GM12878 (cell line): Measurements from ENCODE around the gene PCDHB6.
"Not testable (repeated sequence)": the region's sequence is repeated elsewhere in the genome, so short reads cannot be mapped to it uniquely, and the experiment has no call there.

Experiments used
- EP300 ChIP-seq, 2 experiments: fragments of 150-350 bp in 1 of 2; IDR thresholded peaks; 2 replicates each; pipeline ENCODE4 v1.6.1; 2011 to 2012; ENCODE audit warnings: low read depth in 2 of 2, low read length in 2 of 2, borderline replicate concordance in 1 of 2, improper control_type of control experiment in 1 of 2, inconsistent platforms in 1 of 2; ENCODE audit not compliant: control insufficient read depth in 1 of 2
- EZH2 ChIP-seq: IDR thresholded peaks from 2 replicates; pipeline ENCODE4 v1.6.1; 2012; ENCODE audit warnings: low read depth, mild to moderate bottlenecking, control low read depth, inconsistent platforms, low read length, borderline replicate concordance; ENCODE audit not compliant: control insufficient read depth
- MTA3 ChIP-seq: IDR thresholded peaks from 2 replicates; pipeline ENCODE4 v1.6.1; 2012; ENCODE audit warnings: low read length, inconsistent platforms, borderline replicate concordance
- POLR2AphosphoS5 ChIP-seq: IDR thresholded peaks from 2 replicates; pipeline ENCODE4 v1.6.1; 2011; ENCODE audit warnings: mild to moderate bottlenecking, low read length, inconsistent platforms
- SUZ12 ChIP-seq: fragments of 200-600 bp; sonication (generic); IDR thresholded peaks from one replicate; pipeline ENCODE4 v1.6.1; 2018; ENCODE audit warnings: antibody characterized with exemption, mild to moderate bottlenecking; ENCODE audit not compliant: unreplicated experiment
- ZBTB4 ChIP-seq: fragments of 450-650 bp; formaldehyde crosslinking; IDR thresholded peaks from 2 replicates; pipeline ENCODE4 v1.4.0; 2022; ENCODE audit warnings: mild to moderate bottlenecking, moderate library complexity
- TF ChIP-seq, protein P1 (sequence below): IDR thresholded peaks from 2 replicates; pipeline ENCODE4 v1.6.1; 2012; ENCODE audit warnings: mild to moderate bottlenecking, low read depth, low read length
- TF ChIP-seq, protein P2 (sequence below), 3 experiments: IDR thresholded peaks in 2 of 3; conservative IDR thresholded peaks in 1 of 3; 2 replicates each; pipeline ENCODE4 v1.5.1; 2011; ENCODE audit warnings: low read depth in 3 of 3, low read length in 3 of 3, mild to moderate bottlenecking in 3 of 3, control low read depth in 2 of 3, moderate library complexity in 2 of 3, inconsistent platforms in 1 of 3, mixed read lengths in 1 of 3; ENCODE audit not compliant: control insufficient read depth in 2 of 3, insufficient read depth in 1 of 3; ENCODE audit errors: extremely low read depth in 1 of 3

DNA sequence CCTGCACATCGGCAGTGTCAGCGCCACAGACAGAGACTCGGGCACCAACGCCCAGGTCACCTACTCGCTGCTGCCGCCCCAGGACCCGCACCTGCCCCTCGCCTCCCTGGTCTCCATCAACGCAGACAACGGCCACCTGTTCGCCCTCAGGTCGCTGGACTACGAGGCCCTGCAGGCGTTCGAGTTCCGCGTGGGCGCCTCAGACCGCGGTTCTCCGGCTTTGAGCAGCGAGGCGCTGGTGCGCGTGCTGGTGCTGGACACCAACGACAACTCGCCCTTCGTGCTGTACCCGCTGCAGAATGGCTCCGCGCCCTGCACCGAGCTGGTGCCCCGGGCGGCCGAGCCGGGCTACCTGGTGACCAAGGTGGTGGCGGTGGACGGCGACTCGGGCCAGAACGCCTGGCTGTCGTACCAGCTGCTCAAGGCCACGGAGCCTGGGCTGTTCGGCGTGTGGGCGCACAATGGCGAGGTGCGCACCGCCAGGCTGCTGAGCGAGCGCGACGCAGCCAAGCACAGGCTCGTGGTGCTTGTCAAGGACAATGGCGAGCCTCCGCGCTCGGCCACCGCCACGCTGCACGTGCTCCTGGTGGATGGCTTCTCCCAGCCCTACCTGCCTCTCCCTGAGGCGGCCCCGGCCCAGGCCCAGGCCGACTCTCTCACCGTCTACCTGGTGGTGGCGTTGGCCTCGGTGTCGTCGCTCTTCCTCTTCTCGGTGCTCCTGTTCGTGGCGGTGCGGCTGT, 26.3 kb upstream of the PCDHB6 start:
- TF ChIP-seq EP300 (IDR thresholded peaks at IDR 0.05; ENCODE audit: borderline replicate concordance in 1 of 2, control insufficient read depth in 1 of 2, low read depth in 2 of 2, low read length in 2 of 2); MTA3; EZH2; POLR2AphosphoS5; SUZ12; ZBTB4 (CRISPR knock-in tag): not testable (repeated sequence)
- TF ChIP-seq, protein P1, sequence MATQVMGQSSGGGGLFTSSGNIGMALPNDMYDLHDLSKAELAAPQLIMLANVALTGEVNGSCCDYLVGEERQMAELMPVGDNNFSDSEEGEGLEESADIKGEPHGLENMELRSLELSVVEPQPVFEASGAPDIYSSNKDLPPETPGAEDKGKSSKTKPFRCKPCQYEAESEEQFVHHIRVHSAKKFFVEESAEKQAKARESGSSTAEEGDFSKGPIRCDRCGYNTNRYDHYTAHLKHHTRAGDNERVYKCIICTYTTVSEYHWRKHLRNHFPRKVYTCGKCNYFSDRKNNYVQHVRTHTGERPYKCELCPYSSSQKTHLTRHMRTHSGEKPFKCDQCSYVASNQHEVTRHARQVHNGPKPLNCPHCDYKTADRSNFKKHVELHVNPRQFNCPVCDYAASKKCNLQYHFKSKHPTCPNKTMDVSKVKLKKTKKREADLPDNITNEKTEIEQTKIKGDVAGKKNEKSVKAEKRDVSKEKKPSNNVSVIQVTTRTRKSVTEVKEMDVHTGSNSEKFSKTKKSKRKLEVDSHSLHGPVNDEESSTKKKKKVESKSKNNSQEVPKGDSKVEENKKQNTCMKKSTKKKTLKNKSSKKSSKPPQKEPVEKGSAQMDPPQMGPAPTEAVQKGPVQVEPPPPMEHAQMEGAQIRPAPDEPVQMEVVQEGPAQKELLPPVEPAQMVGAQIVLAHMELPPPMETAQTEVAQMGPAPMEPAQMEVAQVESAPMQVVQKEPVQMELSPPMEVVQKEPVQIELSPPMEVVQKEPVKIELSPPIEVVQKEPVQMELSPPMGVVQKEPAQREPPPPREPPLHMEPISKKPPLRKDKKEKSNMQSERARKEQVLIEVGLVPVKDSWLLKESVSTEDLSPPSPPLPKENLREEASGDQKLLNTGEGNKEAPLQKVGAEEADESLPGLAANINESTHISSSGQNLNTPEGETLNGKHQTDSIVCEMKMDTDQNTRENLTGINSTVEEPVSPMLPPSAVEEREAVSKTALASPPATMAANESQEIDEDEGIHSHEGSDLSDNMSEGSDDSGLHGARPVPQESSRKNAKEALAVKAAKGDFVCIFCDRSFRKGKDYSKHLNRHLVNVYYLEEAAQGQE, result not testable (repeated sequence)
- TF ChIP-seq, protein P2, sequence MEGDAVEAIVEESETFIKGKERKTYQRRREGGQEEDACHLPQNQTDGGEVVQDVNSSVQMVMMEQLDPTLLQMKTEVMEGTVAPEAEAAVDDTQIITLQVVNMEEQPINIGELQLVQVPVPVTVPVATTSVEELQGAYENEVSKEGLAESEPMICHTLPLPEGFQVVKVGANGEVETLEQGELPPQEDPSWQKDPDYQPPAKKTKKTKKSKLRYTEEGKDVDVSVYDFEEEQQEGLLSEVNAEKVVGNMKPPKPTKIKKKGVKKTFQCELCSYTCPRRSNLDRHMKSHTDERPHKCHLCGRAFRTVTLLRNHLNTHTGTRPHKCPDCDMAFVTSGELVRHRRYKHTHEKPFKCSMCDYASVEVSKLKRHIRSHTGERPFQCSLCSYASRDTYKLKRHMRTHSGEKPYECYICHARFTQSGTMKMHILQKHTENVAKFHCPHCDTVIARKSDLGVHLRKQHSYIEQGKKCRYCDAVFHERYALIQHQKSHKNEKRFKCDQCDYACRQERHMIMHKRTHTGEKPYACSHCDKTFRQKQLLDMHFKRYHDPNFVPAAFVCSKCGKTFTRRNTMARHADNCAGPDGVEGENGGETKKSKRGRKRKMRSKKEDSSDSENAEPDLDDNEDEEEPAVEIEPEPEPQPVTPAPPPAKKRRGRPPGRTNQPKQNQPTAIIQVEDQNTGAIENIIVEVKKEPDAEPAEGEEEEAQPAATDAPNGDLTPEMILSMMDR (IDR thresholded peaks at IDR 0.05 in 2 of 3, conservative IDR thresholded peaks at IDR 0.05 in 1 of 3; ENCODE audit: control insufficient read depth in 2 of 3, extremely low read depth in 1 of 3, insufficient read depth in 1 of 3, low read depth in 3 of 3, low read length in 3 of 3), result not testable (repeated sequence)
